MM.1S (cell line): ENCODE results near the gene ESYT3.
"Not testable (repeated sequence)": the region's sequence is repeated elsewhere in the genome, so short reads cannot be mapped to it uniquely, and the experiment has no call there.

Experiments used
- DNase-seq: peaks from one replicate; pipeline ENCODE4 v3.0.0-alpha.2; 2015
- H2AFZ ChIP-seq: fragments of 300-600 bp; sonication (generic); 2 replicates; pipeline ENCODE4 v1.6.0; 2016; ENCODE audit warnings: antibody characterized with exemption, low read length
- H3F3A ChIP-seq: fragments of 300-600 bp; sonication (generic); 2 replicates; pipeline ENCODE4 v1.6.1; 2016; ENCODE audit warnings: mild to moderate bottlenecking, antibody characterized with exemption, low read length, moderate library complexity, mixed read lengths; ENCODE audit not compliant: insufficient read depth
- H3K27ac ChIP-seq: fragments of 300-600 bp; sonication (generic); 2 replicates; pipeline ENCODE4 v1.5.1; 2016; ENCODE audit warnings: mild to moderate bottlenecking, low read length
- H3K27me3 ChIP-seq: fragments of 300-600 bp; sonication (generic); replicated peaks from 2 replicates; pipeline ENCODE4 v1.6.0; 2016; ENCODE audit warnings: low read length; ENCODE audit not compliant: insufficient read depth
- H3K36me3 ChIP-seq: fragments of 300-600 bp; sonication (generic); replicated peaks from 2 replicates; pipeline ENCODE4 v1.6.1; 2016; ENCODE audit warnings: mild to moderate bottlenecking, low read length, mixed read lengths; ENCODE audit not compliant: insufficient read depth
- H3K4me1 ChIP-seq: fragments of 300-600 bp; sonication (generic); 2 replicates; pipeline ENCODE4 v1.6.1; 2016; ENCODE audit warnings: low read length, mixed read lengths
- H3K4me2 ChIP-seq: fragments of 300-600 bp; sonication (generic); 2 replicates; pipeline ENCODE4 v1.6.0; 2016; ENCODE audit warnings: low read depth, low read length
- H3K4me3 ChIP-seq: fragments of 300-600 bp; sonication (generic); 2 replicates; pipeline ENCODE4 v1.5.1; 2016; ENCODE audit warnings: low read length, mixed read lengths
- H3K79me2 ChIP-seq: fragments of 300-600 bp; sonication (generic); 2 replicates; pipeline ENCODE4 v1.6.1; 2016; ENCODE audit warnings: mixed run types, low read length, mixed read lengths
- H3K9ac ChIP-seq: fragments of 300-600 bp; sonication (generic); 2 replicates; pipeline ENCODE4 v1.6.1; 2016; ENCODE audit warnings: low read length, mixed read lengths
- H3K9me2 ChIP-seq: fragments of 300-600 bp; sonication (generic); replicated peaks from 2 replicates; pipeline ENCODE4 v1.6.1; 2016; ENCODE audit warnings: mild to moderate bottlenecking, low read length, mixed read lengths; ENCODE audit not compliant: insufficient read depth
- H3K9me3 ChIP-seq: fragments of 300-600 bp; sonication (generic); replicated peaks from 2 replicates; pipeline ENCODE4 v1.6.1; 2016; ENCODE audit warnings: mild to moderate bottlenecking, low read length, mixed read lengths; ENCODE audit not compliant: insufficient read depth
- H4K20me1 ChIP-seq: fragments of 300-600 bp; sonication (generic); 2 replicates; pipeline ENCODE4 v1.6.1; 2016; ENCODE audit warnings: mild to moderate bottlenecking, low read length, moderate library complexity, mixed read lengths; ENCODE audit not compliant: insufficient read depth
- EZH2 ChIP-seq: fragments of 300-600 bp; sonication (generic); optimal IDR thresholded peaks from 2 replicates; pipeline ENCODE3; 2017; ENCODE audit warnings: low read depth, mild to moderate bottlenecking, antibody characterized with exemption, low read length, mixed read lengths
- EZH2phosphoT487 ChIP-seq: fragments of 300-600 bp; sonication (generic); IDR thresholded peaks from 2 replicates; pipeline ENCODE4 v1.6.1; 2018; ENCODE audit warnings: antibody characterized with exemption, low read length
- TF ChIP-seq, protein P1 (sequence below): fragments of 300-600 bp; sonication (generic); IDR thresholded peaks from 2 replicates; pipeline ENCODE4 v1.5.1; 2016; ENCODE audit warnings: antibody characterized with exemption, low read length, mixed read lengths

ESYT3 gene

DNA sequence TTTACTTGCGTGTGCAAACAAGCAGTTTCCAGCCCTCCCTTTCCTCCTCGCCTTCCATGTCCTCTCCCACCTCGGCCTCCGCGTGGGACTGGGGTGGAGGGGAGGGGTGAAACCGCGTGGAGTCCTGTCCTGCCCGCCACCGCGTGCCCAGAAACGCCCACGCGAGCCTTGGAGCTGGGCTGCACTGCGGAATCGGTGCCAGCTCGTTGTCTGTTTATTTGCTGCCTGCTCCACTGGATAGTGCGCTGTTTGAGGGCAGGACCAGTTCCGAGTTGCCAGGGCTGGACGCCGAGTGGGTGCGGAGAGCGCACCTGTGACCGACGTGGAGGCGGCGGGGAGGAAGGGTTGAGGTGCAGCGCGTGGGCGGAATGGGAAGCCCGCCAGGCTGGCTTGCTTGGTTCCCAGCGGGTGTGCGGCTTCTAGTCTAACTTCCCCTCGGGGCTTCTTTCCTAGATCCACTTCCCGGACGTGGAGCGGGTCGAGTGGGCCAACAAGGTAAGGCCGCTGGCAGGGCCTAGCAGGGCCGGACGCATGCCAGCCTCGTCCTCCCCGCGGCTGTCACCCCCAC is 17.3 kb downstream of the ESYT3 start:
- Histone ChIP-seq H3K9me3 (no peaks in the 10 kb centered on the region), H3F3A (no peaks in the 10 kb centered on the region), H3K36me3 (no peaks in the 10 kb centered on the region), H2AFZ (no peak overlapping the region), H3K79me2 (no peaks in the 10 kb centered on the region), H3K4me3 (no peak overlapping the region), H3K27ac (no peak overlapping the region), H3K9me2 (no peaks in the 10 kb centered on the region), H3K9ac (no peak overlapping the region), H3K4me2 (no peak overlapping the region), H3K27me3 (no peaks in the 10 kb centered on the region), H4K20me1 (no peaks in the 10 kb centered on the region), H3K4me1 (no peaks in the 10 kb centered on the region)
- TF ChIP-seq EZH2 (no peak), EZH2phosphoT487 (no peak)
- TF ChIP-seq, protein P1, sequence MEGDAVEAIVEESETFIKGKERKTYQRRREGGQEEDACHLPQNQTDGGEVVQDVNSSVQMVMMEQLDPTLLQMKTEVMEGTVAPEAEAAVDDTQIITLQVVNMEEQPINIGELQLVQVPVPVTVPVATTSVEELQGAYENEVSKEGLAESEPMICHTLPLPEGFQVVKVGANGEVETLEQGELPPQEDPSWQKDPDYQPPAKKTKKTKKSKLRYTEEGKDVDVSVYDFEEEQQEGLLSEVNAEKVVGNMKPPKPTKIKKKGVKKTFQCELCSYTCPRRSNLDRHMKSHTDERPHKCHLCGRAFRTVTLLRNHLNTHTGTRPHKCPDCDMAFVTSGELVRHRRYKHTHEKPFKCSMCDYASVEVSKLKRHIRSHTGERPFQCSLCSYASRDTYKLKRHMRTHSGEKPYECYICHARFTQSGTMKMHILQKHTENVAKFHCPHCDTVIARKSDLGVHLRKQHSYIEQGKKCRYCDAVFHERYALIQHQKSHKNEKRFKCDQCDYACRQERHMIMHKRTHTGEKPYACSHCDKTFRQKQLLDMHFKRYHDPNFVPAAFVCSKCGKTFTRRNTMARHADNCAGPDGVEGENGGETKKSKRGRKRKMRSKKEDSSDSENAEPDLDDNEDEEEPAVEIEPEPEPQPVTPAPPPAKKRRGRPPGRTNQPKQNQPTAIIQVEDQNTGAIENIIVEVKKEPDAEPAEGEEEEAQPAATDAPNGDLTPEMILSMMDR = no peak
- DNase-seq = no peak

DNA sequence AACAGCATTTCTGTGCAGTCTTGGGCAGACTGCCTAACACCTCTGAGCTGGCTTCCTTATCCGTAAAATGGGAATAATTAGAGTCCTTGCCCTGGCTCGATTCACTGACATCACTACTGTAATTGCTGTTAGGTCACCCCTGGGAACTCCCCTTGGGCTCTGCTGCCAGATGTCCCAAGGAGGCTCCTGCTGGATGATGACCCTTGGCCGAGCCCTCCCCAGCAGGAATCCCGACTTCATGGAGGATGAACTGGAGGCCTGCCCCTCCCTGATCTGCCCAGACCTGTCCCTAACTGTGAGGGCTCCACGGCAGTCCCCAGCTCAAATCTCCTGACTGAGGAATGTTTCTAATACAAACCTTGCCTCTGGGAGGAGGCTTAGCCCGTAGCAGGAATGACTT is 18.0 kb downstream of the ESYT3 start:
- H3K4me2 ChIP-seq = no peak overlapping the region
- TF ChIP-seq EZH2phosphoT487 = no peak

DNA sequence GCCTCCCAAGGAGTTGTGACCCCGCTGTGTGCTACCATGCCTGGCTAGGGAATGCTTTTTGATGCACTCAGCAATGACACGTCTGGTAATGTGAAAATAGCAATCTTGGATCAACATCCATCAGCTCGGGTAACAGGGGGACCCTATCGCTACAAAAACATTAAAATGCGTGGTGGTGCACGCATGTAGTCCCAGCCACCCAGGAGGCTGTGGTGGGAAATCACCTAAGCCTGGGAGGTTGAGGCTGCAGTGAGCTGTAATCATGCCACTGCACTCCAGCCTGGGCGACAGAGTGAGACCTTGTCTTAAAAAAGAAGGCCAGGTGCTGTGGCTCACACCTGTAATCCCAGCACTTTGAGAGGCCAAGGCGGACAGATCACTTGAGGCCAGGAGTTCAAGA is 19.5 kb downstream of the ESYT3 start:
- H3F3A ChIP-seq, H3K4me3 ChIP-seq, H3K9ac ChIP-seq, H4K20me1 ChIP-seq, H3K27me3 ChIP-seq, H3K9me3 ChIP-seq, H3K27ac ChIP-seq, H2AFZ ChIP-seq, H3K9me2 ChIP-seq, DNase-seq, H3K79me2 ChIP-seq, H3K4me2 ChIP-seq, H3K4me1 ChIP-seq, H3K36me3 ChIP-seq: not testable (repeated sequence)

More for the DNA sequence above, 18.0 kb downstream of the ESYT3 start:
- no peaks in the 10 kb centered on the region for H3K4me1 ChIP-seq
- no peaks in the 10 kb centered on the region for H3K9me2 ChIP-seq
- H3K27me3 ChIP-seq = no peaks in the 10 kb centered on the region
- H3K79me2 ChIP-seq = no peaks in the 10 kb centered on the region
- no peaks in the 10 kb centered on the region for H3F3A ChIP-seq
- H3K27ac ChIP-seq = no peak overlapping the region
- H3K36me3 ChIP-seq = no peaks in the 10 kb centered on the region
- H3K4me3 ChIP-seq = no peak overlapping the region
- H3K9ac ChIP-seq = no peak overlapping the region
- H3K9me3 ChIP-seq = no peaks in the 10 kb centered on the region
- no peaks in the 10 kb centered on the region for H4K20me1 ChIP-seq
- DNase-seq = no peak
- H2AFZ ChIP-seq = no peak overlapping the region

DNA sequence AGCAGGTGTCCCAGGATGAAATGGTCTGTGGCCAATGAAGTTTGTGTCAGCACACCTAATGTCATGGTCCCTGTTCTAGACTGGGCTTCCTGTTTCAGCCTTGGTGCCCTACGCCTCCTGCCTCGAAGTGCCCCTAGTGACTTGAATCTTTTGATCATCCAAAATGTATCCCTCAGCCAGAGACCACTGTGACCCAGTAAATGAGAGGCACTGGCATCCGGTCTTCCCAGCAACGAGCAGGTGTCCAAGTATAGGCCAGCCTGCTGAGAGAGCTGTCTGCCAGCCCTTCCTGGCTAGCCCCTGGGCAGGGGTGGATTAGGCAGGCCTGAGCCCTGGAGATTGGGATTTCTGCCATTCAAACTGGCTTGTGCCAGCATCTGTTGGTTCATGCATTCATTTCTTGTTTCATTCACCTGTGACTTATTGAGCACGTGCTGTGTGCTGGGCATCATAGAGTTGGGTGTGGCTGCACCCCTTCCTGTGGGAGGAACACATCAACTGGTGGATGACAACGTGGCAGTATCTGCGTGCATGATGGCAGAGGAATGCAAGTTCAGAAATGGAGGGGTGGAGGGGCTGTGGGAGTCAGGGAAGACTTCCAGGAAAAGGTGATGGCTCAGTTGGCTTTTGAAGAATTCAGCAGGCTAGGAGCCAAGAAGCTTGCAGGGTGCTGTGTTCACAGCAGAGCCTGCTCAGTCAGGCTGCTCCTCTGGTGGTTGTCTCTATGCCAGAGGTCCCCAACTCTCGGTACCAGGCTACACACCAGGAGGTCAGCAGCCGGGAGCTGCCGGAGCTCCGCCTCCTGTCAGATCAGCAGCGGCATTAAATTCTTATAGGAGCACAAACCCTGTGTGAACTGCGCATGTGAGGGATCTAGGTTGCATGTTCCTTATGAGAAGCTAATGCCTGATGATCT is 21.6 kb downstream of the ESYT3 start:
- H3K9ac ChIP-seq = no peak overlapping the region

More for the DNA sequence above, 21.6 kb downstream of the ESYT3 start:
- TF ChIP-seq EZH2phosphoT487 (no peak), EZH2 (no peak)
- TF ChIP-seq, protein P1 = no peak
- no peaks in the 10 kb centered on the region for H3K27me3 ChIP-seq
- no peaks in the 10 kb centered on the region for H3K9me3 ChIP-seq
- H3K4me2 ChIP-seq = no peak overlapping the region
- no peak overlapping the region for H3K4me3 ChIP-seq
- H3K27ac ChIP-seq = no peak overlapping the region
- no peak for DNase-seq
- H3K79me2 ChIP-seq = no peaks in the 10 kb centered on the region
- no peaks in the 10 kb centered on the region for H3K36me3 ChIP-seq
- H3F3A ChIP-seq = no peaks in the 10 kb centered on the region
- H2AFZ ChIP-seq = no peak overlapping the region
- no peaks in the 10 kb centered on the region for H4K20me1 ChIP-seq
- H3K9me2 ChIP-seq = no peaks in the 10 kb centered on the region
- no peaks in the 10 kb centered on the region for H3K4me1 ChIP-seq
